Subcutaneous adipose tissue (tissue), 4 donors: Measurements from ENCODE around the gene DLGAP4. TPM values are rescaled to one million over a fixed set of nuclear protein-coding genes. Genes with fewer than 3 reads are reported as not detected.

ENCODE experiments used
- total RNA-seq, 4 donors: library from RNA; depleted of rRNA; stranded (reverse); fragments of >200 nt; gene quantifications; one replicate each; pipeline ENCODE4 v1.1.0, GENCODE V29; 2016
- TF ChIP-seq, protein P1 (sequence below): fragments of 450-650 bp; IDR thresholded peaks from one replicate; pipeline ENCODE4 v1.5.1; 2016; ENCODE audit warnings: low read depth, mild to moderate bottlenecking, control low read depth, antibody characterized with exemption, moderate library complexity

Gene DLGAP4
- total RNA-seq, 4 donors from 2014 or later = 25.8 to 47.4 (median 38.9) TPM

DNA sequence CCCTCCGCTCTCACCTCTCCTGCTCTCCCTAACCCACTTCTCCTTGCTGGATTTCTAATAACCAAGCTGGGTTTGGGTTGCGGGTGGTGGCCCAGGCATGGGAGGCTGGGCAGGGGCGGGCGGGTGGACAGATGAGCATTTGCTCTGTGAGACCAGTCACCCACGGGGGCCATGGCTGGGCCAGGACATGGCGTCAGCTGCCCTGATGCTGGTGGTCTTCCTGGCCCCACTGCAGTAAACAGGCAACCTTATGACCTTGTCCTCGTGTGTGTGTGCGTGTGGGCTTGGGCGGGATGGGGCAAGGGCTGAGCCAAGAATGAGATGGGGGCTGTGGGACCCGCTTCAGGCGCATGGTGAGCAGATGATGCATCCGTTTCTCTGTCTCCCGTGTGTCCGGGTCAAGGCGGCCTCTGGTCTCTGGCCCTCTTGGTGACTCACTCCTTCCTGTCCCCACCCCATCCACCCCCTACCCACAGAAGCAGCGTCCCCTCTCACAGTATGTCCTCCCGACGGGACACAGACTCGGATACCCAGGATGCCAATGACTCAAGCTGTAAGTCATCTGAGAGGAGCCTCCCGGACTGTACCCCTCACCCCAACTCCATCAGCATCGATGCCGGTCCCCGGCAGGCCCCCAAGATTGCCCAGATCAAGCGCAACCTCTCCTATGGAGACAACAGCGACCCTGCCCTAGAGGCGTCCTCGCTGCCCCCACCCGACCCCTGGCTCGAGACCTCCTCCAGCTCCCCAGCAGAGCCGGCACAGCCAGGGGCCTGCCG is 193.8 kb downstream of the DLGAP4 start:
- TF ChIP-seq, protein P1, sequence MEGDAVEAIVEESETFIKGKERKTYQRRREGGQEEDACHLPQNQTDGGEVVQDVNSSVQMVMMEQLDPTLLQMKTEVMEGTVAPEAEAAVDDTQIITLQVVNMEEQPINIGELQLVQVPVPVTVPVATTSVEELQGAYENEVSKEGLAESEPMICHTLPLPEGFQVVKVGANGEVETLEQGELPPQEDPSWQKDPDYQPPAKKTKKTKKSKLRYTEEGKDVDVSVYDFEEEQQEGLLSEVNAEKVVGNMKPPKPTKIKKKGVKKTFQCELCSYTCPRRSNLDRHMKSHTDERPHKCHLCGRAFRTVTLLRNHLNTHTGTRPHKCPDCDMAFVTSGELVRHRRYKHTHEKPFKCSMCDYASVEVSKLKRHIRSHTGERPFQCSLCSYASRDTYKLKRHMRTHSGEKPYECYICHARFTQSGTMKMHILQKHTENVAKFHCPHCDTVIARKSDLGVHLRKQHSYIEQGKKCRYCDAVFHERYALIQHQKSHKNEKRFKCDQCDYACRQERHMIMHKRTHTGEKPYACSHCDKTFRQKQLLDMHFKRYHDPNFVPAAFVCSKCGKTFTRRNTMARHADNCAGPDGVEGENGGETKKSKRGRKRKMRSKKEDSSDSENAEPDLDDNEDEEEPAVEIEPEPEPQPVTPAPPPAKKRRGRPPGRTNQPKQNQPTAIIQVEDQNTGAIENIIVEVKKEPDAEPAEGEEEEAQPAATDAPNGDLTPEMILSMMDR = no peak

DNA sequence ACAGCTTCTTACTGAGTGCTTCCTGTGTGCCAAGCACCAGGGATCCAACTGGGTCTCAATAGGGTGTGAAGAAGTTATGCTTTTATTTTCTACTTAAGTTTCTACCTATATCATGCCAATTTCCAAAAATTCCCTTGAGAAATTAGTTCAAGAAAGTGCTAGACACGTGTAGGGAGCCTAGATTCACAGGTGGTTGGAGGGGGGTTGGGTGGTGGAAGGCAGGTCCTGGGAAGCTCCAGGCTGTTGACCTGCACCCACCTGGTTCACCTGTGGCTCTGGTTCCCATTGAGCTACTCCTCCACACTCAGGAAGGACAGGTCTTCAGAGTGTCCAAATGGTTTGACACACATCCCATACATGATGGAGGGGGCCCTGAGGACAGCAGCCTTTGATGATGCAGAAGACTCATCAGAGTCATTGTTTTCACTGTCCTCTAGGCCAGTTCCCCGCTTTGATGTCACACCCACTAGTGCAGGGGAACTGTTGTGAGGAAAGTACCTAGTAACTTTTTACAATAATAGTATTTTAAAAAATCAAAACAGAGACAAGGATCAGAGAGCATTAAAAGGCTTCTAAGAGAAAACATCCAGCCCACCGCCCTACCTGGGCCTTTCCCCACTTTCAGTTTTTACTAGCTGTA is 195.3 kb downstream of the DLGAP4 start:
- TF ChIP-seq, protein P1 = no peak

DNA sequence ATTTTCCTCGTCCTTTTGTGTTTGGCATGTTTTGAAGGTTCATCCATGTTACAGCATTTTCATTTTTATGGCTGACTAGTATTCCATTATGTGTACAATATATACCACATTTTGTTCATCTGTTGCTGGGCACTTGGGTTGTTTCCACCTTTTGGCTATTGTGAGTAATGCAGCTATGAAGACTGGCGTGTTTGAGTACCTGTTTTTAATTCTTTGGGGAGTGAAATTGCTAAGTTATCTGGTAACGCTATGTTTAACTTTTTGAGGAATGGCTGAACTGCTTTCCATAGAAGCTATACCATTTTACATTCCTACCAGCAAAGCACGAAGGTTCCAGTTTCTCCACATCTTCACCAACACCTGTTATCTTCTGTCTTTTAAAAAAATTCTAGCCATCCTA is 198.2 kb downstream of the DLGAP4 start:
- TF ChIP-seq, protein P1 = no peak

DNA sequence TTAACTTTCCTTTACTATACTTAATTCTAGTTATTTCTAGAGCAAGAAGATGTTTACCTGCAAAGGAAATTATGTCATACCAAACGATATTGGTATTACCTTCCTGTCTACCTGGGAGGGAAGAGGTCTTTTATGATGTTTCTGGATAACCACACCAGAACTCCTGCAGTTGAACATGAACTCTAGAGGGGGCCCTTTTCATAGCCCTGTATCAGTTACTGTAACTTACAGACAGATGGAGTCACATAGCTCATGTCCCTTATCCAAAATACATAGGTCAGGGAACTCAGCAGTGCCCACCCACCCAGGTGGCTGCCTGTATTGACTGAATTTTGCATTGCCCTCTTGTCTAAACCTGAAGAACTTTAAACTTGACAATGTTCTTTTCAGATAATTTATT is 200.1 kb downstream of the DLGAP4 start:
- TF ChIP-seq, protein P1 = no peak

DNA sequence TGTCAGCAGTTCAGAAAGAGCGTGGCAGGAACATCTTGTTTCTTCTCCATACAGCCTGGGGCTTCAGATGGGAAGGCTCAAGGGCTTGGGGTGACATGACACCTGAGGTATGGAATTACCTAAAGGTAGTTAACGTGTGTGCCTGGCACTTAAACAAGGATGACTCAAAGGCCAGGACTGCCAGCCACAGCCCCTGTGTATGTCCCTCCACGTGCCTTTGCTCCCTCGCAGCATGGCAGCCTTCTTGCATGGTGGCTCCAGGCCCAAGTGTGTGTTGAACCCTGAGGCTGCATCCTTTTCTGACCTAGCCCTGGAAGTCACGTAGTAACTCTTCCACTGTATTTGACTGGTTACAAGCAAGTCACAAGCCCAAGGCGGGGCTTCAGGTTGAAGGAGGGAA is 201.6 kb downstream of the DLGAP4 start:
- TF ChIP-seq, protein P1 = no peak

DNA sequence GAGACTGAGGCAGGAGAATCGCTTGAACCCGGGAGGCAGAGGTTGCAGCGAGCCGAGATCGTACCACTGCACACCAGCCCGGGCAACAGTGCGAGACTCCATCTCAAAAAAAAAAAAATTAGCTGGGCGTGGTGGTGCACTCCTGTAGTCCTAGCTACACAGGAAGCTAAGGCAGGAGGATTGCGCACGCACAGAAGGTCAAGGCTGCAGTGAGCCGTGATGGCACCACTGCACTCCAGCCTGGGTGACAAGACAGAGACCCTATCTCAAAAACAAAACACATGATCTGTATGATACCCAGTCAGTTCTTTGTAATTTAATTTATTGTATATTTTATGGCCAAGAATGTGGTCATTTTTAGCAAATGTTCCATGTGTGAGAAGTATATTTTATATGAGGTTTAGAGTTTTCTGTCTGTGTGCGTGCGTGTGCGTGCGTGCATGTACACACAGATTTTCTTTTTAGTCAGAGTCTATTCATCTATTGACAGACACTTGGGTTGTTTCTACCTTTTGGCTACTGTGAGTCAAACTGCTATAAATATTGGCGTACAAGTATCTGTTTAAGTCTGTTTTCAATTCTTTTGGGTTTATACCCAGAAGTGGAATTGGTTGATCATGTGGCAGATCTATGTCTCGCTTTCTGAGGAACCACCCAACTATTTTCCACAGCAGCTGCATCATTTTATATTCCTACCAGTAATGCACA is 213.0 kb downstream of the DLGAP4 start:
- TF ChIP-seq, protein P1 = no peak

DNA sequence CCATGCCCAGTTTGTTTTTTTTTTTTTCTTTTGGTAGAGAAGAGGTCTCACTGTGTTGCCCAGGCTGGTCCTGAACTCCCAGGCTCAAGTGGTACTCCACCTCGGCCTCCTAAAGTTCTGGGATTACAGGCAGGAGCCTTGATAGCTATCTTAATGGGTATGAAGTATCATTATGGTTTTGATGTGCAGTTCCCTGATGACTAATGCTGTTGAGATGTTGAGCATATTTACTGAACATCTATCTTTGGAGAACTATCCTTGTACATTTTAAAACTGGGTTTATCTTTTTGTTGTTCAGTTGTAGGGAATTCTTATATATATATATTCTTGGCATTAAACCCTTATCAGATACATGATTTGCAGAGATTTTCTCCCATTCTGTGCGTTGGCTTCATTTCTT is 213.8 kb downstream of the DLGAP4 start:
- TF ChIP-seq, protein P1 = no peak
